COLO668 (cell line): ENCODE data around the gene NCBP2.

Experiments used
- DNase-seq: peaks from one replicate; lab custom pipeline; 2025; ENCODE audit not compliant: unreplicated experiment; lab: John Stamatoyannopoulos, UW

Gene NCBP2

DNA sequence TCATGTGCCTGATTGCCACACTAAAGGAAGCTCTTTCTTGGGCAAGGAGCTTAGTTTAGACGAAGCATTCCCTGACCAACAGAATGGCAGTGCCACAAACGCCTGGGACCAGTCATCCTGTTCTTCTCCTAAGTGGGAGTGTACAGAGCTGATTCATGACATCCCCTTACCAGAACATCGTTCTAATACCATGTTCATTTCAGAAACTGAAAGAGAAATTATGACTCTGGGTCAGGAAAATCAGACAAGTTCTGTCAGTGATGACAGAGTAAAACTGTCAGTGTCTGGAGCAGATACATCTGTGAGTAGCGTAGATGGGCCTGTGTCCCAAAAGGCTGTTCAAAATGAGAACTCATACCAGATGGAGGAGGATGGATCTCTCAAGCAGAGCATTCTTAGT lies 56.2 kb downstream of the NCBP2 start:
- DNase-seq, result no peak
